ENCODE results near the gene TELO2.

The TELO2 gene

DNA sequence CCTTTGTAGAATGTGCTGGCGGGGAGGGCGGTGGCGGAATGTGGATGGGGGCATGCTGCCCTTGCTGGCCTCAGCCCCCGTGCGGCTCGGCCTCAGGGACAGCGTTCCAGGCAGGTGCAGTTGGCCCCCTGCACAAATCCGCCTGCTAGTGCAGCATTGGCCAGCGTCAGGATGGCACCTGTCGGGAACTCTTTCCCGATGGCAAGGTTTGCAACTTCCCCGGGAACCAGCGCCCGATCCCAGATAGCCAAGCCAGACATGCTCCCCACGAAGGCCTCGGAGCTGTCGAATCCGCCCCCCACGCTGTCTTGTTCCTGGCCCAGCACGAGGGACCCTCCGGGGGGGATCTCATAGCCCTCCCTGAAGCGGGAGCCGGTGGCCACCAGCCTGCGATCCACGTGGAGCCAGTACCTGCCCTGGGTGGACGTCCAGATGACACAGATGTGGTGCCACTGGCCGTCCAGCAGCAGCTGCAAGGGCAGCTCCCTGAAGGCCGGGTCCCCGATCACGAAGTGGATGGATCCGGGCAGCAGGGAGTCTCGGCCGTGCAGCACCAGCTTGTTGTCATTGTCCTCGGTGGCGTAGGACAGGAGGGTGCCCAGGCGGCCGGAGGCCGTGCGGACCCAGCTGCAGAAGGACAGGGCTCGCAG, 7.2 kb upstream of the TELO2 start:
- Histone ChIP-seq H3K9me3 (no peaks in the 10 kb centered on the region), H3K27me3 (no peaks in the 10 kb centered on the region), H3K4me3 (no peak overlapping the region), H3K27ac (no peak overlapping the region), H3K4me1 (no peaks in the 10 kb centered on the region), H3K36me3 (no peaks in the 10 kb centered on the region)
- intact Hi-C loops (cut with DNase I; ENCODE audit: low total_unique reads): no loop called here
- DNase-seq: no peak
- TF ChIP-seq, protein P1, sequence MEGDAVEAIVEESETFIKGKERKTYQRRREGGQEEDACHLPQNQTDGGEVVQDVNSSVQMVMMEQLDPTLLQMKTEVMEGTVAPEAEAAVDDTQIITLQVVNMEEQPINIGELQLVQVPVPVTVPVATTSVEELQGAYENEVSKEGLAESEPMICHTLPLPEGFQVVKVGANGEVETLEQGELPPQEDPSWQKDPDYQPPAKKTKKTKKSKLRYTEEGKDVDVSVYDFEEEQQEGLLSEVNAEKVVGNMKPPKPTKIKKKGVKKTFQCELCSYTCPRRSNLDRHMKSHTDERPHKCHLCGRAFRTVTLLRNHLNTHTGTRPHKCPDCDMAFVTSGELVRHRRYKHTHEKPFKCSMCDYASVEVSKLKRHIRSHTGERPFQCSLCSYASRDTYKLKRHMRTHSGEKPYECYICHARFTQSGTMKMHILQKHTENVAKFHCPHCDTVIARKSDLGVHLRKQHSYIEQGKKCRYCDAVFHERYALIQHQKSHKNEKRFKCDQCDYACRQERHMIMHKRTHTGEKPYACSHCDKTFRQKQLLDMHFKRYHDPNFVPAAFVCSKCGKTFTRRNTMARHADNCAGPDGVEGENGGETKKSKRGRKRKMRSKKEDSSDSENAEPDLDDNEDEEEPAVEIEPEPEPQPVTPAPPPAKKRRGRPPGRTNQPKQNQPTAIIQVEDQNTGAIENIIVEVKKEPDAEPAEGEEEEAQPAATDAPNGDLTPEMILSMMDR (IDR thresholded peaks at IDR 0.05): no peak

DNA sequence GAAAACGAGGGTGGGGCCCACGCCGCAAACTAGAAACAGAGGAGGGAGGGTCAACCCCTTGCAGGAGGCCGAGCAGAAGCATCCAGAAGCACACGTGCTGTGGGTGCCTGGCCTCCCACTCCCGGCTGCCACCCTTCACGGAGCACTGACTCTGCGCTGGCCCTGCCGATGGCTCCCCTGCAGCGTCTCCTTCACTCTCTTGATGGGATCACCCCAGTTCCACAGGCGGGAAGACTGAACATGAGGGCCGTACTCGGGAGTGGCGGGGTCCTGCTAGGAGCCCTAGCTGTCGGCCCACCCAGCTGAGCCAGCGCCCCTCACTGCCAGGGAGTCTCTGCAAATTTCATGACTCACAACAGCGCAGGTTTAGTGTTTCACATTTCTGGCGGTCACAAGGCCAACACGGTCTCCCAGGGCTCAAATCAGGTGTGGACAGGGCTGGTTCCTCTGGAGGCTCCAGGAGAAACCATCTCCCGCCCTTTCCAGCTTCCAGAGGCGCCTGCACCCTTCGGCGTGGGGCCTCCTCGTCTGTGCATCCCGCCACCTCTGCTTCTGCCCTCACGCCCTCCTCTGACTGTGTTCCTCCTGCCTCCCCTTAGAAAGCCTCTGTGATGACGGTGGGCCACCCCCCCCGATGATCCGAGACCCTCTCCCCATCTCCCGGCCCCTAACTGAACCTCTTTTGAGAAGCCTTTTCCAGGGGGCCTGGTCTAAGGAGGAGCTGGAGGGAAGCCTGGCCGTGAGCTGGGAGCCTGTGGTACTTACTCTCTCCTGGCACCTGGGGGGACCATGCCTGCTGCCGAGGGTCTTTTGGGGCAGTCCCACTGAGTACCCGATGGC, 6.4 kb upstream of the TELO2 start:
- intact Hi-C loops (cut with DNase I; ENCODE audit: low total_unique reads): no loop called here
- no peak overlapping the region for H3K4me3 ChIP-seq
- no peaks in the 10 kb centered on the region for H3K27me3 ChIP-seq
- TF ChIP-seq, protein P1 (IDR thresholded peaks at IDR 0.05): no peak
- DNase-seq: no peak
- no peak overlapping the region for H3K27ac ChIP-seq
- no peaks in the 10 kb centered on the region for H3K9me3 ChIP-seq
- no peaks in the 10 kb centered on the region for H3K4me1 ChIP-seq
- H3K36me3 ChIP-seq: no peaks in the 10 kb centered on the region

DNA sequence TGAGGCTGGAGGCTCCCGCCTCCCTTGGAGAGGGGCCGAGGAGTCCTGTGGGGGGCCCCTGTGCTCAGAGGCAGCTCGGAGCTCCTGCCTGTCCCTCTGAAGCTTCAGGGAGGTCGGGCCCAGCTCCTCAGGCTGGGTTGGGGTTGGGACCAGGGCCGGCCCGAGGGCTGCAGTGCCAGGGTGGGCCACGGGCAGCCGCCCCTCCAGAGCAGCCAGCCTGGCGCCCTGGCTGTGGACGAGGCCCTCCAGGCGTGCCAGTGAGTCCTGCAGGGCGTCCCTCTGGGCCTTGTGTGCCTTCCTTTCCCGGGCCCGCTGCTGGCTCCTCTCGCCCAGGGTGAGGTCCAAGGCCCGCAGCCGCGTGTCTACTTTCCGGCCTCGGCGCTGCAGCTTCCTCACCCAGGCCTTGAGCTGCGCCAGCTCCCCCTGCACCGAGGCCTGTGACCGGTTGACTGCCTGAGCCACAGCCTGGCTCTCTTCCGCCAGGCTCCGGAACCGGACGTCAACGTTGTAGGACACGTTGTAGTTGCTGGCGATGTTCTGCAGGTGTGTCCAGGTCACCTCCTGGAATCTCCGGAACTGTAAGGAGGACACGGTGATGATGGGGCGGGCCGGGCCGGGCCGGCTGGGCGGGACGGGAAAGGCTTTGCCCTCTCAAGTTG, 5.6 kb upstream of the TELO2 start:
- intact Hi-C loops (cut with DNase I; ENCODE audit: low total_unique reads): no loop called here
- TF ChIP-seq, protein P1 (IDR thresholded peaks at IDR 0.05): no peak
- Histone ChIP-seq H3K4me3 (no peak overlapping the region), H3K27me3 (no peaks in the 10 kb centered on the region), H3K4me1 (peaks cover 0 to 2% (median 1%) of the 10 kb centered on the region in 4 donors), H3K9me3 (no peaks in the 10 kb centered on the region), H3K36me3 (no peaks in the 10 kb centered on the region), H3K27ac (no peak overlapping the region)
- no peak for DNase-seq

DNA sequence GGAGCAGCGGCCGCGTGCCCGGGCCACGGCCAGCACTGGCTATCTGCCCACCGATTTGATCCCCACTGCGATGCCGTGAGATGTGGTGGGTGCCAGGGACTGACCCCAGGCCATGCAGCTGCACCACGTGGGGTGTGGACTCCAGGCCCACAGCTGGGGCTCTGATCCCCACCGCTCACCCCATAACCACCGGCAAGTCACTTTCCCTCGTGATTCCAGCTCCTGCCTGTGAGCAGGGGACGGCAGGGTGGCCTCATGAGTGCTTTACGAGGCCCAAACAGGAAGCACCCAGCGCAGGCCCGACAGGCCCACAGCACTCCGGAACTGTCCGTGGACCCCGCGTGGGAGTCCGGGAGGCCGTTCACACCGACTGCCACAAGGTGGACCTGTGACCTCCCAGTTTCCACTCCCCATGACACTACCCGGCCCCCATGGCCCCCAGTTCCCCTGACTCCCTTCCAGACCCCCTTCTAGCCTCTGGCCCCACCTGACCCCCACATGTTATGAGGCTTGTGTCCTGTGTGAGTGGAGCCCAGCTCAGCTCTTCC, 5.0 kb upstream of the TELO2 start:
- Histone ChIP-seq H3K4me1 (peaks cover 0 to 7% (median 6%) of the 10 kb centered on the region in 4 donors), H3K27ac (no peak overlapping the region), H3K27me3 (no peaks in the 10 kb centered on the region), H3K36me3 (no peaks in the 10 kb centered on the region), H3K9me3 (no peaks in the 10 kb centered on the region), H3K4me3 (no peak overlapping the region)
- no peak for DNase-seq
- TF ChIP-seq, protein P1 (IDR thresholded peaks at IDR 0.05): no peak
- intact Hi-C loops (cut with DNase I; ENCODE audit: low total_unique reads): no loop called here

DNA sequence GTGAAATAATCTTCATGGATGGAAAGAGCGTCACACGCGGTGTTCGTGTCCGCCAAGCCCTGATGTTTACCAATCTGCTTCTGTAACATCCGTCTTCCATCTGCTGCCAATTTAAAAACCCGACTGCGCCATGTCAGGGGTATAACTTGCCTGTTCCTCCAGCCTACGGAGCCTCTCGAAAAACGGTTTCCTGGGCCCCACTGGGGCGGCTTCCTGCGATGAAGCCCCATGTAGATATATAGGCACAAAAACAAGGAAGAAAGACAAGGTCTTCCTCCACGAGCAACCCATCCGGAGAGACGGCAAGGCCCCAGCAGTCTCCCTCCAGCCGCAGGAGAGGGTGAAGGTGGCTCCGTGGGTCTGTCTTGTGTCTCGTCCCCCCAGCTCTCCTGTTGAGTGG, 4.5 kb upstream of the TELO2 start, which contains the start of gene PTX4:
Gene PTX4, minus strand, starts transcription at position 326 of the 400 bp plus-strand sequence. Its CDS starts 35 bp downstream, at position 291.
- Histone ChIP-seq H3K4me1 (peaks cover 0 to 7% (median 6%) of the 10 kb centered on the region in 4 donors), H3K4me3 (no peak within 1 kb of the TSS), H3K27me3 (no peaks in the 10 kb centered on the region), H3K9me3 (no peaks in the 10 kb centered on the region), H3K27ac (no peak within 1 kb of the TSS), H3K36me3 (no peaks in the 10 kb centered on the region)
- TF ChIP-seq, protein P1 (IDR thresholded peaks at IDR 0.05): no peak
- DNase-seq: no peak
- intact Hi-C loops (cut with DNase I; ENCODE audit: low total_unique reads): no loop called here
